Uterus (tissue), 2 donors: ENCODE data around the gene RABGAP1L.

ENCODE experiments used
- POLR2A ChIP-seq, 2 donors: fragments of 450-650 bp; IDR thresholded peaks; one replicate each; pipeline ENCODE4 v1.6.1; 2016; ENCODE audit warnings: antibody characterized with exemption in 2 of 2, mild to moderate bottlenecking in 1 of 2, moderate library complexity in 1 of 2
- TF ChIP-seq, protein P1 (sequence below), 4 experiments: fragments of 200-600 bp in 2 of 4; fragments of 450-650 bp in 2 of 4; sonication (generic) in 2 of 4; IDR thresholded peaks; one replicate each; pipeline ENCODE4 v1.5.1; 2016 to 2019; ENCODE audit warnings: antibody characterized with exemption in 4 of 4, mild to moderate bottlenecking in 2 of 4, moderate library complexity in 1 of 4

DNA sequence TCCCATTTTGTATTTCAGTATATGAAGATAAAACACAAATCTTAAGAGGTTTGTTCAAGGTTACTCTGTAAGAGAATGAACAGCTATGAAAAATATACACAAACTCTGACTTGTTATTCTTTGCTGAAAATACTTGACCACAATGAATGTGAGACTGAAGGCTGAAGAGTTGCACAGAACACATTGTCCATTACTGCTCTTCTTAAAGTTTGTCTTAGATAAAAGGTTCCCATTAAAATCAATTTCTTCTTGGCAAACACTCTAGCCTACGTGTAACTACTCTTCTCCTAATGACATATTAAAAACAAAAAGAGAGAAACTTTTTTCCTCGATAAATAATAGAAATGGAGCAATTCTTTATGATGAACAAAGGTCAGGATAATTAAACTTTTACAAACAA, 45.2 kb upstream of the RABGAP1L start:
- no peak for TF ChIP-seq POLR2A (IDR thresholded peaks at IDR 0.05)
- TF ChIP-seq, protein P1, sequence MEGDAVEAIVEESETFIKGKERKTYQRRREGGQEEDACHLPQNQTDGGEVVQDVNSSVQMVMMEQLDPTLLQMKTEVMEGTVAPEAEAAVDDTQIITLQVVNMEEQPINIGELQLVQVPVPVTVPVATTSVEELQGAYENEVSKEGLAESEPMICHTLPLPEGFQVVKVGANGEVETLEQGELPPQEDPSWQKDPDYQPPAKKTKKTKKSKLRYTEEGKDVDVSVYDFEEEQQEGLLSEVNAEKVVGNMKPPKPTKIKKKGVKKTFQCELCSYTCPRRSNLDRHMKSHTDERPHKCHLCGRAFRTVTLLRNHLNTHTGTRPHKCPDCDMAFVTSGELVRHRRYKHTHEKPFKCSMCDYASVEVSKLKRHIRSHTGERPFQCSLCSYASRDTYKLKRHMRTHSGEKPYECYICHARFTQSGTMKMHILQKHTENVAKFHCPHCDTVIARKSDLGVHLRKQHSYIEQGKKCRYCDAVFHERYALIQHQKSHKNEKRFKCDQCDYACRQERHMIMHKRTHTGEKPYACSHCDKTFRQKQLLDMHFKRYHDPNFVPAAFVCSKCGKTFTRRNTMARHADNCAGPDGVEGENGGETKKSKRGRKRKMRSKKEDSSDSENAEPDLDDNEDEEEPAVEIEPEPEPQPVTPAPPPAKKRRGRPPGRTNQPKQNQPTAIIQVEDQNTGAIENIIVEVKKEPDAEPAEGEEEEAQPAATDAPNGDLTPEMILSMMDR (IDR thresholded peaks at IDR 0.05): no peak
